Measurements from ENCODE around the gene KLHL24. TPM values are rescaled to one million over a fixed set of nuclear protein-coding genes. Genes with fewer than 3 reads are reported as not detected.

Gene KLHL24
- total and polyA plus RNA-seq, 7 donors, result 8.8 to 201 (median 144) TPM

Other genes starting within 250 kb of the KLHL24 start
- gene MCF2L2, start 207.0 kb upstream of the KLHL24 start, total RNA-seq, result 1 to 10 TPM in 3 of 4 donors, under 1 TPM in 1; 0.99 to 5.0 (median 4.4) TPM
- gene MCF2L2, start 207.0 kb upstream of the KLHL24 start, polyA plus RNA-seq, result 1 to 10 TPM in 2 of 3 donors, not detected in 1; 2.4 to 3.9 TPM
- gene KLHL6, start 79.9 kb upstream of the KLHL24 start, total RNA-seq, result 1 to 10 TPM in 3 of 4 donors, under 1 TPM in 1; 0.82 to 2.0 (median 1.4) TPM
- 10 to 100 TPM in 1 of 3 donors, under 1 TPM in 2; under 0.01 to 10.3 (median 0.69) TPM for gene KLHL6, start 79.9 kb upstream of the KLHL24 start, polyA plus RNA-seq
- gene YEATS2, start 62.2 kb downstream of the KLHL24 start, total RNA-seq, result 10 to 100 TPM; 13.2 to 20.3 (median 16.3) TPM
- 10 to 100 TPM in 1 of 3 donors, 1 to 10 TPM in 2; 3.0 to 11.2 (median 3.0) TPM for gene YEATS2, start 62.2 kb downstream of the KLHL24 start, polyA plus RNA-seq
- 1 to 10 TPM in 1 of 4 donors, under 1 TPM in 2, not detected in 1; 0.55 to 2.1 (median 0.71) TPM for gene MAP6D1, start 190.0 kb downstream of the KLHL24 start, total RNA-seq
- gene MAP6D1, start 190.0 kb downstream of the KLHL24 start, polyA plus RNA-seq, result under 1 TPM in 1 of 3 donors, not detected in 2; 0.34 TPM
- 10 to 100 TPM; 52.1 to 87.9 (median 67.4) TPM for gene PARL, start 249.3 kb downstream of the KLHL24 start, total RNA-seq
- 10 to 100 TPM; 54.7 to 61.7 (median 58.3) TPM for gene PARL, start 249.3 kb downstream of the KLHL24 start, polyA plus RNA-seq

Data from sigmoid colon (tissue), 7 donors.